GM12878 (cell line): ENCODE measurements around the gene NPAS3. TPM values are rescaled to one million over a fixed set of nuclear protein-coding genes. Genes with fewer than 3 reads are reported as not detected.

Source experiments
- ATAC-seq: fragments of 200-7000 bp; cut with Tn5 transposase; 3 replicates; pipeline ENCODE4 v1.9.1; 2020; ENCODE audit warnings: mild to moderate bottlenecking, moderate library complexity
- BruUV-seq: library from RNA; stranded (reverse); fragments of 400-500 nt; replicated peaks from 2 replicates; lab custom pipeline; 2021; lab: Mats Ljungman, UMichigan
- CTCF ChIA-PET: fragments of 300-600 bp; sonication (Branson Sonifier 250); formaldehyde crosslinking; extraction: SDS; loops from one replicate; lab custom pipeline; 2021; ENCODE audit warnings: inconsistent platforms; lab: Yijun Ruan, JAX
- POLR2A ChIA-PET: fragments of 350-600 bp; formaldehyde crosslinking; extraction: SDS; loops from one replicate; lab custom pipeline; 2021; ENCODE audit warnings: inconsistent platforms; lab: Charles Lee
- RAD21 ChIA-PET: fragments of 300-600 bp; sonication (Branson Sonifier 250); formaldehyde crosslinking; loops from one replicate; lab custom pipeline; 2023; ENCODE audit warnings: antibody characterized with exemption; ENCODE audit not compliant: unreplicated experiment; lab: Charles Lee
- SMC1A ChIA-PET: fragments of 300-600 bp; sonication (Branson Sonifier 250); formaldehyde crosslinking; loops from one replicate; lab custom pipeline; 2023; ENCODE audit not compliant: unreplicated experiment, uncharacterized antibody; lab: Charles Lee
- DNase-seq: peaks from one replicate; pipeline ENCODE4 v3.0.0-alpha.2; 2011; ENCODE audit warnings: low read depth, low spot score
- FAIRE-seq: peaks from 3 replicates; lab custom pipeline; 2011; peaks lifted over from hg19 to GRCh38; lab: Jason Lieb, UNC
- H2AFZ ChIP-seq: 2 replicates; pipeline ENCODE4 v1.6.0; 2011; ENCODE audit warnings: low read depth, low read length, control low read depth; ENCODE audit not compliant: control insufficient read depth
- H3K27ac ChIP-seq: 2 replicates; pipeline ENCODE4 v1.5.1; 2011; ENCODE audit warnings: control low read depth; ENCODE audit not compliant: control insufficient read depth, insufficient read depth
- H3K27me3 ChIP-seq, 2 experiments: replicated peaks in 1 of 2; 2 replicates each; pipeline versions ENCODE4 v1.6.0 to v1.6.1; 2011; ENCODE audit warnings: low read length in 1 of 2; ENCODE audit not compliant: control insufficient read depth in 2 of 2, insufficient read depth in 2 of 2
- H3K36me3 ChIP-seq, 2 experiments: 2 replicates each; pipeline ENCODE4 v1.5.1; 2011; ENCODE audit warnings: low read length in 1 of 2; ENCODE audit not compliant: control insufficient read depth in 2 of 2, insufficient read depth in 2 of 2
- H3K4me1 ChIP-seq: 2 replicates; pipeline ENCODE4 v1.6.1; 2011; ENCODE audit warnings: mild to moderate bottlenecking, low read length, moderate library complexity, mixed read lengths; ENCODE audit not compliant: control insufficient read depth, insufficient read depth
- H3K4me2 ChIP-seq: 2 replicates; pipeline ENCODE4 v1.6.0; 2011; ENCODE audit warnings: control low read depth; ENCODE audit not compliant: control insufficient read depth, insufficient read depth
- H3K4me3 ChIP-seq: fragments of 200-600 bp; sonication (generic); 2 replicates; pipeline ENCODE4 v1.5.1; 2016
- H3K79me2 ChIP-seq: 2 replicates; pipeline ENCODE4 v1.6.0; 2011; ENCODE audit warnings: low read length; ENCODE audit not compliant: control insufficient read depth, insufficient read depth
- H3K9ac ChIP-seq: 2 replicates; pipeline ENCODE4 v1.8.0; 2011; ENCODE audit warnings: low read length, control low read depth, mixed read lengths; ENCODE audit not compliant: control insufficient read depth, insufficient read depth
- H3K9me3 ChIP-seq: replicated peaks from 3 replicates; pipeline ENCODE4 v1.5.1; 2011; ENCODE audit warnings: mild to moderate bottlenecking, low read length; ENCODE audit not compliant: control insufficient read depth, insufficient read depth
- H4K20me1 ChIP-seq: 2 replicates; pipeline ENCODE4 v1.6.0; 2011; ENCODE audit not compliant: control insufficient read depth, insufficient read depth
- ATF7 ChIP-seq: fragments of 450-650 bp; IDR thresholded peaks from 2 replicates; pipeline ENCODE4 v1.6.1; 2016; ENCODE audit warnings: low read depth, mild to moderate bottlenecking
- BCL3 ChIP-seq: IDR thresholded peaks from 2 replicates; pipeline ENCODE4 v1.6.1; 2011; ENCODE audit warnings: borderline replicate concordance, low read depth, mild to moderate bottlenecking, moderate library complexity, low read length; ENCODE audit not compliant: insufficient read depth, poor library complexity, severe bottlenecking
- CEBPB ChIP-seq, 2 experiments: fragments of 150-350 bp in 1 of 2; IDR thresholded peaks; 2 replicates each; pipeline ENCODE4 v1.6.1; 2012 to 2014; ENCODE audit warnings: low read depth in 2 of 2, low read length in 2 of 2, borderline replicate concordance in 1 of 2, inconsistent platforms in 1 of 2
- CHD1 ChIP-seq: IDR thresholded peaks from 2 replicates; pipeline ENCODE4 v1.6.1; 2012; ENCODE audit warnings: low read depth, low read length, improper control_type of control experiment
- CHD2 ChIP-seq: IDR thresholded peaks from 2 replicates; pipeline ENCODE4 v1.6.1; 2011; ENCODE audit warnings: low read depth, low read length, improper control_type of control experiment, borderline replicate concordance
- CHD4 ChIP-seq: fragments of 200-600 bp; sonication (generic); IDR thresholded peaks from 2 replicates; pipeline ENCODE4 v1.6.1; 2016; ENCODE audit warnings: mild to moderate bottlenecking
- CREM ChIP-seq: IDR thresholded peaks from 2 replicates; pipeline ENCODE4 v1.6.1; 2014; ENCODE audit warnings: antibody characterized with exemption, low read depth
- E2F4 ChIP-seq: IDR thresholded peaks from 2 replicates; pipeline ENCODE4 v1.6.1; 2012; ENCODE audit warnings: low read depth, low read length, improper control_type of control experiment
- GATAD2B ChIP-seq: fragments of 450-650 bp; conservative IDR thresholded peaks from 2 replicates; pipeline ENCODE4 v1.6.1; 2017; ENCODE audit warnings: low read depth, mild to moderate bottlenecking, moderate library complexity
- IRF3 ChIP-seq: fragments of 450-650 bp; IDR thresholded peaks from 2 replicates; pipeline ENCODE4 v1.6.1; 2014; ENCODE audit warnings: mild to moderate bottlenecking
- NR2C1 ChIP-seq: fragments of 450-650 bp; IDR thresholded peaks from 2 replicates; pipeline ENCODE4 v1.6.1; 2017; ENCODE audit warnings: antibody characterized with exemption, mild to moderate bottlenecking, moderate library complexity
- PAX5 ChIP-seq: IDR thresholded peaks from 2 replicates; pipeline ENCODE4 v1.6.1; 2011; ENCODE audit warnings: low read depth, low read length, borderline replicate concordance
- RB1 ChIP-seq: fragments of 450-650 bp; formaldehyde crosslinking; IDR thresholded peaks from 2 replicates; pipeline ENCODE4 v1.6.1; 2017; ENCODE audit warnings: mild to moderate bottlenecking, borderline replicate concordance
- SIN3A ChIP-seq: IDR thresholded peaks from 2 replicates; pipeline ENCODE4 v1.6.1; 2012; ENCODE audit warnings: low read depth, low read length, improper control_type of control experiment
- SPI1 ChIP-seq: IDR thresholded peaks from 2 replicates; pipeline ENCODE4 v1.6.1; 2011; ENCODE audit warnings: low read depth, mild to moderate bottlenecking, low read length, moderate library complexity, borderline replicate concordance; ENCODE audit not compliant: insufficient read depth
- SUZ12 ChIP-seq: fragments of 200-600 bp; sonication (generic); IDR thresholded peaks from one replicate; pipeline ENCODE4 v1.6.1; 2018; ENCODE audit warnings: antibody characterized with exemption, mild to moderate bottlenecking; ENCODE audit not compliant: unreplicated experiment
- WRNIP1 ChIP-seq: IDR thresholded peaks from 2 replicates; pipeline ENCODE4 v1.6.1; 2011; ENCODE audit warnings: low read depth, low read length, improper control_type of control experiment, borderline replicate concordance
- YY1 ChIP-seq: IDR thresholded peaks from 2 replicates; pipeline ENCODE4 v1.6.1; 2011; ENCODE audit warnings: low read depth, mild to moderate bottlenecking, low read length
- ZNF207 ChIP-seq: fragments of 450-650 bp; IDR thresholded peaks from 2 replicates; pipeline ENCODE4 v1.6.1; 2014; ENCODE audit warnings: antibody characterized with exemption, mild to moderate bottlenecking, borderline replicate concordance
- ZNF24 ChIP-seq: fragments of 450-650 bp; IDR thresholded peaks from 2 replicates; pipeline ENCODE4 v1.6.1; 2017; ENCODE audit warnings: antibody characterized with exemption, mild to moderate bottlenecking
- WGBS: methylation state at CpG from one replicate; pipeline ENCODE4 v1.1.6; 2016; ENCODE audit warnings: low lambda C conversion rate; ENCODE audit not compliant: insufficient replicate concordance, insufficient coverage; ENCODE audit errors: missing lambda C conversion rate; 5-methylcytosine and 5-hydroxymethylcytosine counted together
- in situ Hi-C: fragments of 300-500 bp; cut with MboI; formaldehyde crosslinking; loops from 9 replicates; pipeline ENCODE4 v1.14.3; 2018; ENCODE audit warnings: mixed read lengths
- intact Hi-C: fragments of 100-400 bp; cut with micrococcal nuclease; formaldehyde crosslinking; loops from one replicate; pipeline ENCODE4 v1.14.2; 2022; ENCODE audit not compliant: unreplicated experiment
- polyA plus RNA-seq, 11 experiments: library from polyadenylated mRNA; depleted of rRNA in 4 of 11; unstranded in 6 of 11; stranded (reverse) in 5 of 11; fragments of >200 nt; fragmentation: Nextera tagmentation in 4 of 11; fragmentation: Illumina TruSeq in 1 of 11; extraction: Ambion mirVana in 4 of 11; extraction: Trizol in 1 of 11; gene quantifications; 1 replicate in 1 of 11; 2 replicates in 10 of 11; pipeline versions ENCODE4 v1.2.1 to v1.2.3, GENCODE V29; 2011 to 2016; ENCODE audit warnings: inconsistent platforms in 2 of 11, missing spikeins in 2 of 11, low read depth in 1 of 11
- total RNA-seq, 4 experiments: library from RNA; depleted of rRNA in 3 of 4; stranded (reverse); fragments of >200 nt in 3 of 4; fragmentation: Illumina TruSeq in 1 of 4; extraction: Trizol in 1 of 4; gene quantifications; 2 replicates each; pipeline versions ENCODE4 v1.2.1 to v1.2.3, GENCODE V29; 2013 to 2021

NPAS3 gene
- total and polyA plus RNA-seq, 10 of the 15 experiments (the other 5 are each of a cell fraction or from before 2014, with no cell fraction given), result under 0.01 to 2.7 (median 0.03) TPM; not detected in 6

- TF ChIP-seq E2F4 (no peak), YY1 (no peak), GATAD2B (no peak), CHD2 (no peak)
These were observed 829.1 kb downstream of the NPAS3 start (continued) for GRCh38 chr14:33767586-33768457.

- DNase-seq (no peak), FAIRE-seq (no peak), ATAC-seq (no peak)
- Histone ChIP-seq H3K4me1 (no peaks in the 10 kb centered on the region), H3K9ac (no peak overlapping the region), H3K27me3 (no peaks in the 10 kb centered on the region), H3K36me3 (no peaks in the 10 kb centered on the region), H3K4me2 (no peak overlapping the region), H3K9me3 (no peaks in the 10 kb centered on the region), H2AFZ (no peak overlapping the region), H3K4me3 (no peak overlapping the region), H3K79me2 (no peaks in the 10 kb centered on the region), H3K27ac (no peak overlapping the region), H4K20me1 (no peaks in the 10 kb centered on the region)
- WGBS, result 43% methylated on average over 1 of the region's 1 CpG
- RAD21 ChIA-PET, result interaction anchor here (1.7 to 1.8 kb wide), 2 partner anchors 24 to 43 kb away, joined by 3 to 7 read pairs; no protein-coding TSS in a partner anchor
- intact Hi-C loops, result no loop called here
- CTCF ChIA-PET, result interaction anchor here (1.2 to 3.1 kb wide), 4 partner anchors 9 to 93 kb away, joined by 3 to 11 read pairs (median 4); no protein-coding TSS in a partner anchor
- BruUV-seq, result no TSS peak
- SMC1A ChIA-PET, result interaction anchor here (0.6 to 4.8 kb wide), 13 partner anchors 9 to 591 kb away, joined by 3 to 26 read pairs (median 4); no protein-coding TSS in a partner anchor
- POLR2A ChIA-PET, result no interaction called here
- in situ Hi-C loops, result no loop called here
- no peak for TF ChIP-seq CHD2
- no peak for TF ChIP-seq SUZ12
- no peak for TF ChIP-seq CHD1
- TF ChIP-seq NR2C1, result no peak
- TF ChIP-seq ZNF207, result no peak
- no peak for TF ChIP-seq CHD4
- TF ChIP-seq CREM, result no peak
- no peak for TF ChIP-seq WRNIP1
- no peak for TF ChIP-seq ATF7
- TF ChIP-seq ZNF24, result no peak
- no peak for TF ChIP-seq SIN3A
- no peak for TF ChIP-seq BCL3
- no peak for TF ChIP-seq PAX5
- TF ChIP-seq SPI1, result no peak
- no peak for TF ChIP-seq RB1
- no peak for TF ChIP-seq CEBPB (IDR thresholded peaks at IDR 0.05; ENCODE audit: borderline replicate concordance in 1 of 2, low read depth in 2 of 2, low read length in 2 of 2)
- TF ChIP-seq IRF3, result no peak
These were observed 829.8 kb downstream of the NPAS3 start for GRCh38 chr14:33768458-33768830.
